MM.1S (cell line): ENCODE data around the gene KCNQ5.

ENCODE experiments used
- CTCF ChIP-seq: fragments of 300-600 bp; sonication (generic); IDR thresholded peaks from 2 replicates; pipeline ENCODE4 v1.5.1; 2016; ENCODE audit warnings: antibody characterized with exemption, low read length, mixed read lengths
- EZH2 ChIP-seq: fragments of 300-600 bp; sonication (generic); optimal IDR thresholded peaks from 2 replicates; pipeline ENCODE3; 2017; ENCODE audit warnings: low read depth, mild to moderate bottlenecking, antibody characterized with exemption, low read length, mixed read lengths

GRCh38 chr6:72876256-72876655, 254.4 kb downstream of the KCNQ5 start:
- no peak for TF ChIP-seq CTCF
- TF ChIP-seq EZH2 = no peak
